BLaER1 treated with 17β-estradiol and CSF1 and Interleukin-3, amounts not matched to agents 10 nM and 100 nM (cell line): ENCODE results near the gene SDHC.
"Not testable (repeated sequence)": the region's sequence is repeated elsewhere in the genome, so short reads cannot be mapped to it uniquely, and the experiment has no call there.

Experiments used
- H3K27ac ChIP-seq, 11 experiments: shearing (Covaris generic); formaldehyde crosslinking; 2 replicates each; pipeline ENCODE4 v1.8.1; 2022
- H3K27me3 ChIP-seq, 11 experiments: shearing (Covaris generic); formaldehyde crosslinking; 2 replicates each; pipeline ENCODE4 v1.8.1; 2022
- H3K36me3 ChIP-seq, 11 experiments: shearing (Covaris generic); formaldehyde crosslinking; 2 replicates each; pipeline ENCODE4 v1.8.1; 2022
- H3K4me1 ChIP-seq, 10 experiments: shearing (Covaris generic); formaldehyde crosslinking; 2 replicates each; pipeline ENCODE4 v1.8.1; 2022
- H3K4me2 ChIP-seq, 11 experiments: shearing (Covaris generic); formaldehyde crosslinking; 2 replicates each; pipeline ENCODE4 v1.8.1; 2022
- H3K4me3 ChIP-seq, 10 experiments: shearing (Covaris generic); formaldehyde crosslinking; 2 replicates each; pipeline ENCODE4 v1.8.1; 2022
- H3K9ac ChIP-seq, 11 experiments: shearing (Covaris generic); formaldehyde crosslinking; 2 replicates each; pipeline ENCODE4 v1.8.1; 2022
- H3K9me3 ChIP-seq, 11 experiments: shearing (Covaris generic); formaldehyde crosslinking; replicated peaks in 1 of 11; 2 replicates each; pipeline ENCODE4 v1.8.1; 2022
- H4K20me1 ChIP-seq, 11 experiments: shearing (Covaris generic); formaldehyde crosslinking; 2 replicates each; pipeline ENCODE4 v1.8.1; 2022
- Cebpa-rat ChIP-seq, 11 experiments: shearing (Covaris generic); IDR thresholded peaks; 2 replicates each; pipeline ENCODE4 v1.8.1; 2022

SDHC gene

GRCh38 chr1:161305867-161306519 is 8.2 kb upstream of the SDHC start:
- peak in 8 of 11 experiments; percentile 62 to 77 (median 74); a peak in 12 of 22 replicates for TF ChIP-seq Cebpa-rat (IDR thresholded peaks at IDR 0.05)
- H3K4me1 ChIP-seq = peaks cover 50 to 70% (median 59%) of the 10 kb centered on the region in 10 experiments
- peak overlapping the region; percentile 55 to 82 (median 74) for H3K4me3 ChIP-seq
- H3K27me3 ChIP-seq = no peaks in the 10 kb centered on the region
- H4K20me1 ChIP-seq = peaks cover 0 to 7% (median 0%) of the 10 kb centered on the region in 11 experiments; a peak in 5 of 22 replicates
- H3K27ac ChIP-seq = peak overlapping the region; percentile 60 to 93 (median 91)
- H3K9ac ChIP-seq = peak overlapping the region; percentile 80 to 91 (median 87)
- no peaks in the 10 kb centered on the region for H3K9me3 ChIP-seq
- peaks cover 0 to 18% (median 6%) of the 10 kb centered on the region in 11 experiments; a peak in 9 of 22 replicates for H3K36me3 ChIP-seq
- H3K4me2 ChIP-seq = peak overlapping the region; percentile 87 to 100 (median 96)

- peaks cover 0 to 7% (median 0%) of the 10 kb centered on the region in 11 experiments; a peak in 5 of 22 replicates for H4K20me1 ChIP-seq
- H3K27me3 ChIP-seq = no peaks in the 10 kb centered on the region
- H3K27ac ChIP-seq = peak overlapping the region; percentile 43 to 93 (median 91); a peak in 21 of 22 replicates
- H3K36me3 ChIP-seq = peaks cover 0 to 18% (median 6%) of the 10 kb centered on the region in 11 experiments; a peak in 9 of 22 replicates
- H3K4me1 ChIP-seq = peaks cover 50 to 70% (median 59%) of the 10 kb centered on the region in 10 experiments
- no peak for TF ChIP-seq Cebpa-rat (IDR thresholded peaks at IDR 0.05)
- peak overlapping the region in 8 of 10 experiments; percentile 24 to 82 (median 74); a peak in 13 of 20 replicates for H3K4me3 ChIP-seq
- H3K4me2 ChIP-seq = peak overlapping the region; percentile 87 to 100 (median 96)
- no peaks in the 10 kb centered on the region for H3K9me3 ChIP-seq
- H3K9ac ChIP-seq = peak overlapping the region; percentile 34 to 91 (median 86); a peak in 19 of 22 replicates
These were observed 6.9 kb upstream of the SDHC start for GRCh38 chr1:161307230-161307768.

- no peaks in the 10 kb centered on the region for H3K9me3 ChIP-seq
- peak in 1 of 11 experiments; percentile 16; a peak in 1 of 22 replicates for TF ChIP-seq Cebpa-rat (IDR thresholded peaks at IDR 0.05)
- peaks cover 46 to 64% (median 56%) of the 10 kb centered on the region in 10 experiments for H3K4me1 ChIP-seq
- H3K4me3 ChIP-seq = no peak overlapping the region
- H3K9ac ChIP-seq = peak overlapping the region in 3 of 11 experiments; percentile 27 to 88 (median 80); a peak in 3 of 22 replicates
- H3K27me3 ChIP-seq = no peaks in the 10 kb centered on the region
- peak overlapping the region in 10 of 11 experiments; percentile 8 to 93 (median 91); a peak in 16 of 22 replicates for H3K27ac ChIP-seq
- H3K4me2 ChIP-seq = peak overlapping the region; percentile 42 to 100 (median 95); a peak in 21 of 22 replicates
- H4K20me1 ChIP-seq = peaks cover 0 to 5% (median 0%) of the 10 kb centered on the region in 11 experiments; a peak in 5 of 22 replicates
- H3K36me3 ChIP-seq = peaks cover 0 to 13% (median 4%) of the 10 kb centered on the region in 11 experiments; a peak in 8 of 22 replicates
These were observed 6.1 kb upstream of the SDHC start for GRCh38 chr1:161307892-161308638.

- Histone ChIP-seq H3K9me3 (no peaks in the 10 kb centered on the region), H3K4me3 (no peak within 1 kb of the TSS), H3K27ac (peak within 1 kb of the TSS in 2 of 11 experiments; percentile 91 to 93; a peak in 5 of 22 replicates), H3K27me3 (no peaks in the 10 kb centered on the region), H3K4me1 (peaks cover 38 to 56% (median 47%) of the 10 kb centered on the region in 10 experiments), H4K20me1 (no peaks in the 10 kb centered on the region), H3K9ac (no peak within 1 kb of the TSS), H3K4me2 (peak within 1 kb of the TSS in 10 of 11 experiments; percentile 6 to 100 (median 68); a peak in 17 of 22 replicates), H3K36me3 (no peaks in the 10 kb centered on the region)
- no peak for TF ChIP-seq Cebpa-rat (IDR thresholded peaks at IDR 0.05)
These were observed 4.3 kb upstream of the SDHC start, which contains the start of gene MPZ for GRCh38 chr1:161309868-161310267. Gene MPZ, minus strand, starts transcription at chr1:161309968. Its CDS starts 63 bp downstream, at chr1:161309905.

GRCh38 chr1:161311595-161312181 is 2.5 kb upstream of the SDHC start:
- no peak overlapping the region for H3K4me3 ChIP-seq
- no peaks in the 10 kb centered on the region for H3K36me3 ChIP-seq
- H3K4me1 ChIP-seq = peaks cover 36 to 57% (median 48%) of the 10 kb centered on the region in 10 experiments
- H3K27me3 ChIP-seq = no peaks in the 10 kb centered on the region
- H3K27ac ChIP-seq = no peak overlapping the region
- H3K9me3 ChIP-seq = no peaks in the 10 kb centered on the region
- H3K9ac ChIP-seq = no peak overlapping the region
- no peaks in the 10 kb centered on the region for H4K20me1 ChIP-seq
- no peak overlapping the region for H3K4me2 ChIP-seq
- TF ChIP-seq Cebpa-rat (IDR thresholded peaks at IDR 0.05) = no peak

GRCh38 chr1:161313554-161314200 is 504 bp upstream of the SDHC start:
- H3K27me3 ChIP-seq = no peaks in the 10 kb centered on the region
- TF ChIP-seq Cebpa-rat (IDR thresholded peaks at IDR 0.05) = no peak
- peaks cover 20 to 37% (median 29%) of the 10 kb centered on the region in 10 experiments for H3K4me1 ChIP-seq
- H3K4me3 ChIP-seq = peak overlapping the region; percentile 71 to 94 (median 84)
- H3K9me3 ChIP-seq = no peaks in the 10 kb centered on the region
- peaks cover 0 to 8% (median 1%) of the 10 kb centered on the region in 11 experiments; a peak in 5 of 22 replicates for H3K36me3 ChIP-seq
- peak overlapping the region; percentile 85 to 98 (median 95) for H3K9ac ChIP-seq
- H3K4me2 ChIP-seq = peak overlapping the region; percentile 77 to 99 (median 88)
- H4K20me1 ChIP-seq = no peaks in the 10 kb centered on the region
- H3K27ac ChIP-seq = peak overlapping the region; percentile 89 to 98 (median 97)

GRCh38 chr1:161315841-161316674 is 1.9 kb downstream of the SDHC start:
- not testable (repeated sequence) for H3K27me3 ChIP-seq, H3K9ac ChIP-seq, H4K20me1 ChIP-seq, H3K27ac ChIP-seq, H3K9me3 ChIP-seq, H3K4me3 ChIP-seq
- Histone ChIP-seq H3K4me2 (peak overlapping the region in 10 of 11 experiments; percentile 77 to 99 (median 87); a peak in 17 of 22 replicates), H3K36me3 (peaks cover 0 to 17% (median 12%) of the 10 kb centered on the region in 11 experiments; a peak in 10 of 22 replicates), H3K4me1 (peaks cover 15 to 27% (median 22%) of the 10 kb centered on the region in 10 experiments)
